Naive B cell (primary cell): Measurements from ENCODE around the gene IL1R1. TPM values are rescaled to one million over a fixed set of nuclear protein-coding genes. Genes with fewer than 3 reads are reported as not detected.

ENCODE experiments used
- ATAC-seq, 2 donors: fragments of 150-1000 bp; cut with Tn5 transposase; 2 replicates each; pipeline ENCODE4 v1.10.0; 2021; ENCODE audit warnings: low read depth in 2 of 2, mild to moderate bottlenecking in 2 of 2, moderate library complexity in 2 of 2
- DNase-seq: peaks from one replicate; pipeline ENCODE4 v3.0.0; 2022
- H3K27ac Mint-ChIP-seq, 6 donors: one replicate each; pipeline ENCODE4 v1.8.0; 2020 to 2022; ENCODE audit warnings: mild to moderate bottlenecking in 6 of 6, mixed read lengths in 6 of 6, moderate library complexity in 5 of 6, inconsistent platforms in 2 of 6
- H3K27me3 Mint-ChIP-seq, 3 donors: one replicate each; pipeline ENCODE4 v1.8.0; 2021 to 2022; ENCODE audit warnings: mixed read lengths in 3 of 3, mild to moderate bottlenecking in 1 of 3
- H3K36me3 Mint-ChIP-seq, 2 donors: one replicate each; pipeline ENCODE4 v1.8.0; 2020 to 2022; ENCODE audit warnings: mixed read lengths in 2 of 2, inconsistent platforms in 1 of 2, mild to moderate bottlenecking in 1 of 2
- H3K4me1 Mint-ChIP-seq, 3 donors: one replicate each; pipeline ENCODE4 v1.8.0; 2020 to 2022; ENCODE audit warnings: mixed read lengths in 3 of 3, inconsistent platforms in 1 of 3, mild to moderate bottlenecking in 1 of 3, moderate library complexity in 1 of 3
- H3K4me3 Mint-ChIP-seq, 8 donors: one replicate each; pipeline ENCODE4 v1.8.0; 2020 to 2022; ENCODE audit warnings: mild to moderate bottlenecking in 8 of 8, mixed read lengths in 8 of 8, moderate library complexity in 8 of 8, inconsistent platforms in 2 of 8
- H3K9me3 Mint-ChIP-seq, 7 donors: one replicate each; pipeline ENCODE4 v1.8.0; 2020 to 2022; ENCODE audit warnings: mixed read lengths in 7 of 7, mild to moderate bottlenecking in 5 of 7, inconsistent platforms in 2 of 7, moderate library complexity in 1 of 7
- polyA plus RNA-seq, 6 donors: library from polyadenylated mRNA; unstranded; fragments of 300-500 nt; fragmentation: Illumina TruSeq; gene quantifications; one replicate each; pipeline ENCODE4 v1.2.3, GENCODE V29; 2021; ENCODE audit warnings: low read depth in 6 of 6

IL1R1 gene
- polyA plus RNA-seq, 6 donors from 2014 or later = 0.29 TPM; not detected in 5

DNA sequence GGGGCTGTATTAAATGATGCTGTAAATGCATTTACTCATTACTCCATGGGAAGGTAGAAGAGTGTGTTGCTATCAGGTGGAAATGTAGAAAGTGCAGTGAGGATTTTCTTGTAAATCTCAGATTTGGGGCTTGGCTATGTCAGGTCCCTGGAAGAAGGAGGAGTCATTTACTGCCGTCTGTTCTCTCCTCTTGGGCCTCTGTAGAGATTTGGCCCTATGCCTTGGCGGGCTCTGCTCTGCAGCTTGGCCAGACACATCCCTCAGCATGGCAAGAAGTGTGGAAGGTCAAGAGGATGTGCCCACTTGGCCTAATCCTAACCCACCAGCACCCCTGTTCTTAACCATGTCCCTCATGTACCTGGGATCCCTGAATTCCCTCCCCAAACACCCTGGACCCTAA lies 6.7 kb downstream of the IL1R1 start:
- Mint-ChIP-seq H3K4me1 (no peaks in the 10 kb centered on the region), H3K4me3 (no peak overlapping the region), H3K27ac (peak overlapping the region in 1 of 6 donors; percentile 42), H3K9me3 (peaks cover 15 to 63% (median 51%) of the 10 kb centered on the region in 7 donors), H3K27me3 (peaks cover 10 to 47% (median 22%) of the 10 kb centered on the region in 3 donors), H3K36me3 (peaks cover 12 to 44% of the 10 kb centered on the region in 2 donors)
- no peak for ATAC-seq
- DNase-seq = no peak

GRCh38 chr2:102149644-102150455 lies 7.3 kb downstream of the IL1R1 start:
- ATAC-seq (no peak), DNase-seq (no peak)
- Mint-ChIP-seq H3K4me1 (no peaks in the 10 kb centered on the region), H3K36me3 (peaks cover 10 to 41% of the 10 kb centered on the region in 2 donors), H3K27me3 (peaks cover 7 to 47% (median 17%) of the 10 kb centered on the region in 3 donors), H3K9me3 (peaks cover 15 to 59% (median 45%) of the 10 kb centered on the region in 7 donors), H3K27ac (no peak overlapping the region), H3K4me3 (no peak overlapping the region)

- DNase-seq = no peak
- Mint-ChIP-seq H3K27me3 (peaks cover 0 to 27% (median 5%) of the 10 kb centered on the region in 3 donors), H3K36me3 (peaks cover 0 to 9% of the 10 kb centered on the region in 2 donors), H3K4me3 (peak overlapping the region in 1 of 8 donors; percentile 48), H3K9me3 (peaks cover under 1 to 18% (median 8%) of the 10 kb centered on the region in 7 donors), H3K4me1 (no peaks in the 10 kb centered on the region), H3K27ac (no peak overlapping the region)
- ATAC-seq = no peak
These were observed 11.8 kb downstream of the IL1R1 start for GRCh38 chr2:102154364-102154763.

GRCh38 chr2:102154946-102155702 lies 12.6 kb downstream of the IL1R1 start:
- H3K27ac Mint-ChIP-seq = no peak overlapping the region
- no peak overlapping the region for H3K4me3 Mint-ChIP-seq
- DNase-seq (no peak), ATAC-seq (no peak)
- H3K36me3 Mint-ChIP-seq = peaks cover 0 to 8% of the 10 kb centered on the region in 2 donors
- H3K4me1 Mint-ChIP-seq = no peaks in the 10 kb centered on the region
- H3K27me3 Mint-ChIP-seq = peaks cover 0 to 27% (median 5%) of the 10 kb centered on the region in 3 donors
- peaks cover 0 to 15% (median 6%) of the 10 kb centered on the region in 7 donors for H3K9me3 Mint-ChIP-seq

- no peak overlapping the region for H3K4me3 Mint-ChIP-seq
- no peak for DNase-seq
- peaks cover 0 to 27% (median 5%) of the 10 kb centered on the region in 3 donors for H3K27me3 Mint-ChIP-seq
- H3K9me3 Mint-ChIP-seq = peaks cover 0 to 9% (median 3%) of the 10 kb centered on the region in 7 donors
- no peak overlapping the region for H3K27ac Mint-ChIP-seq
- no peaks in the 10 kb centered on the region for H3K4me1 Mint-ChIP-seq
- H3K36me3 Mint-ChIP-seq = peaks cover 0 to 8% of the 10 kb centered on the region in 2 donors
- no peak for ATAC-seq
These were observed 13.4 kb downstream of the IL1R1 start for GRCh38 chr2:102155703-102156515.

DNA sequence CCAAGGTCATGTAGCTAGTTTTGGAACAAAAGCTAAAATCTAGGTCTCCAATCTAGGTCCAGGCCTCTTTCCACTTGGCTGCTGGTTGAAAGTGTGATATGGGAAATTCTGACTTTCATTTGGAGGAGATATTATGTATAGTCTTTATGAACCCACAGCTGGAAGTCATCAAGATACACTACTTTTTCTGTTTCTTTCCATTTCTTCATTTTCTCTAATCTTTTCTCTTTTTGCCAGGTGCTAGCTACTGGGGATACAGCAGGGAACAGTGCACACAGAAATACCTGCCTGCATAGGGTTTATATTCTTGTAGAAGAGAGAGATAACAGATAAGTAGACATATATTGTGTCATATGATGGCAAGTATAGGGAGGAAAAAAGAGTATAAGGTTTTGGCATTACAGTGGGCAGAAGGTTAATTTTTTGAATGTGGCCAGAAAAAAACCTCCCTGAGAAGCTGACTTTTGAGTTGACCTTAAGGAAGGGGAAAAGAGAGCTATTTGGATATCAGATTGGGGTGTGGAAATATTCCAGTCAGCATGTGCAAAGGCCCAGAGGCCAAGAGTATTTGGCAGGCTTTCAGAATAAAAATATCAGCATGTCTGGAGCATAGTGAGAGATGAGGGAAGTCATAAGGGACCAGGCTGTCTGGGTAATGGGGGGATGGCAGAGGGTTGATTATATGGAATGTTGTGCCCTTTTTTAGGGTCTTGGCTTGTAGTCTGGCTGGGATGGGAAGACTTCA lies 15.6 kb downstream of the IL1R1 start:
- Mint-ChIP-seq H3K4me3 (no peak overlapping the region), H3K4me1 (no peaks in the 10 kb centered on the region), H3K27ac (no peak overlapping the region), H3K9me3 (peaks cover 0 to 9% (median 0%) of the 10 kb centered on the region in 7 donors), H3K36me3 (no peaks in the 10 kb centered on the region), H3K27me3 (peaks cover 0 to 15% (median 5%) of the 10 kb centered on the region in 3 donors)
- DNase-seq (no peak), ATAC-seq (no peak)

DNA sequence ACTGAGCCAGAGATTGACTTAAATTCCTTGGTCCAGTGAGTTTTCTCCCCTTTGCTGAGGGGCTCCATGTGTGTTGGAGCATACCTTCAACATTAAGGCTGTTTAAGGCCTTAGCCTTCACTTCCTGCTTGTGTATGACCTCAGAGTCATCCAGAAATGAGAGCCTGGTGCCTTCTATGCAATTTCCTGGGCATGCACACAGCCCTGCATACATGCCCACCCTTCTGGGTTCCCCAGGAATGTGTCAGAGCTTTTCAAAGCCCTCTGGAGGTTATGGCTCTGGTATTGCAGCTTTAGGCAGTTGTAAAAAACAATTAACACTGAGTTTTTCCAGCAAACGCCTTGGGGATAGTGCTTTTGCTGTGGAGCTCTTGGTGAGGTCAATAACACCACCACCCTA lies 16.7 kb downstream of the IL1R1 start:
- H3K36me3 Mint-ChIP-seq = no peaks in the 10 kb centered on the region
- no peak for ATAC-seq
- no peak for DNase-seq

GRCh38 chr2:102166189-102166845 lies 23.8 kb downstream of the IL1R1 start:
- DNase-seq = no peak
- no peaks in the 10 kb centered on the region for H3K36me3 Mint-ChIP-seq
- peaks cover 0 to 10% (median 6%) of the 10 kb centered on the region in 3 donors for H3K27me3 Mint-ChIP-seq
- H3K27ac Mint-ChIP-seq = no peak overlapping the region
- no peaks in the 10 kb centered on the region for H3K4me1 Mint-ChIP-seq
- ATAC-seq = no peak
- H3K9me3 Mint-ChIP-seq = no peaks in the 10 kb centered on the region
- no peak overlapping the region for H3K4me3 Mint-ChIP-seq

More for the DNA sequence above, 16.7 kb downstream of the IL1R1 start:
- H3K4me1 Mint-ChIP-seq = no peaks in the 10 kb centered on the region
- no peak overlapping the region for H3K4me3 Mint-ChIP-seq
- H3K9me3 Mint-ChIP-seq = peaks cover 0 to 5% (median 0%) of the 10 kb centered on the region in 7 donors
- peaks cover 0 to 9% (median 5%) of the 10 kb centered on the region in 3 donors for H3K27me3 Mint-ChIP-seq
- no peak overlapping the region for H3K27ac Mint-ChIP-seq

DNA sequence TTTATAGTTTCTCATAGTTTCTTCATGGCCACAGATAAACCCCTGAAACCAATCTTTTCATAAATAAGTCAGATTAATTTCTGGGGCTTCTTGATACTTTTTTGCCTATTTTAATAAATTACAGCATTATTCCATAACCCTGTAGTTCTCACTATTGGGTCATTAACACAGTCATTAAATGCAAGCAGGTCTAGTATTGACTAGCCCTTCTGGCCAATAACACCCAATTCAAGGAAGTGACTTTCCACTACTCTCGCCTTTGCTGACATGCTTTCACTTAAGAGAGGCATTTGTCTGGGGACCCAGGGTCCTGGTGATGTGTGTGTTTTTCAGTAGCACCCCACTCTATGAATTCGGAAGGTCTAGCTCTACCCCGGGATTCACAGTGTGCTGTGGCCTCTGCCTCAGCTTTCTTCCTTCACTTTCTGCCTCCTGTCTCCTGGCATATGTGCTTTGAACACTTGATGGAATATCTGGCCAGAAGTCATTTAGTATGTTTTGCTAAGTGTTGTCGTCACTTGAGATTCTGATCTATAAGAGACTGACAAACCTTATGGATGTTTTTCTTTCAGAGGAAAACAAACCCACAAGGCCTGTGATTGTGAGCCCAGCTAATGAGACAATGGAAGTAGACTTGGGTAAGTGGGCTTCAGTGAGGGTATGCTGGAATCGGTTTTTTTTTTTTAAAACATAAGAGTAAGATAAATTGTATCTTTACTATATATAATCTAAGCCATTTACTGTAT lies 25.7 kb downstream of the IL1R1 start:
- H3K27me3 Mint-ChIP-seq = peaks cover 0 to 13% (median 6%) of the 10 kb centered on the region in 3 donors
- no peak overlapping the region for H3K4me3 Mint-ChIP-seq
- ATAC-seq = no peak
- no peak for DNase-seq
- no peaks in the 10 kb centered on the region for H3K9me3 Mint-ChIP-seq
- H3K27ac Mint-ChIP-seq = no peak overlapping the region
- H3K36me3 Mint-ChIP-seq = no peaks in the 10 kb centered on the region
- H3K4me1 Mint-ChIP-seq = no peaks in the 10 kb centered on the region

DNA sequence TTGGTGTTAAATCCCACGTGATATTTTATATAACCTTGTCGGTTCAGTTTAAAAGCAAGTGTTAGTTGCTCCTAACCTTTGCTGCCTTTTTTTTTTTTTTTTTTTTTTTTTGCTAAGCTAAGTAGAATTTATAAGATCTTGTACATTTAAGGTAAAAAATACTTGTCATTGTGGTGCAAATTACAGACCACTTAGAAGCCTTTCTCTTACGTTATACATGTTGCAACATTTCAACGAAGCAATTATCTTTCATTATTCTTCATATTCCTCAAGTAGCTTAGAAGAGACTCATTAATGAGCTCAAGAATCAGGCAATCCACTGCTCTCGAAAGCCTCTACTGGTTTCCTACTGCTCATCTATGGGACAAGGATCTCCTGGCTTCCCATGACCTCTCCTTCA lies 29.4 kb downstream of the IL1R1 start:
- ATAC-seq (no peak), DNase-seq (no peak)
- no peak overlapping the region for H3K27ac Mint-ChIP-seq
- no peaks in the 10 kb centered on the region for H3K36me3 Mint-ChIP-seq
- H3K4me3 Mint-ChIP-seq = no peak overlapping the region
- H3K27me3 Mint-ChIP-seq = peaks cover 0 to 18% (median 0%) of the 10 kb centered on the region in 3 donors
- H3K9me3 Mint-ChIP-seq = no peaks in the 10 kb centered on the region
- no peaks in the 10 kb centered on the region for H3K4me1 Mint-ChIP-seq

DNA sequence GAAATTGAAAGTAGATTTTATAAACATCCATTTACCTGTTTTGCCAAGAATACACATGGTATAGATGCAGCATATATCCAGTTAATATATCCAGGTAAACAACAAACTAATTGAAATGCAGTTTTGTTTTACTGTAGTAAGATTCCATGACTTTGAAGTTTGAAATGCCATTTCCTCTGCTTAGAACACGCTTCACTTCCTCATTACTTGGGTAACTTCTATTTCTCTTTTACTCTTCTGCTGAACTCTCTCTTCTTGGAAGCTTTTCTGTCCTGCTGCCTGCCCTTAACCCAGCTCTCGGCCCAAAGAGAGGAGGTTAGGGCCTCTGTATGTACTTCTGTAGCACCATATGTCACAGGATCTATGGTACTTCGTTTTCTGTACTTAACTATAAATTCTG lies 30.2 kb downstream of the IL1R1 start:
- Mint-ChIP-seq H3K36me3 (no peaks in the 10 kb centered on the region), H3K4me1 (no peaks in the 10 kb centered on the region), H3K27me3 (peaks cover 2 to 15% (median 3%) of the 10 kb centered on the region in 3 donors), H3K4me3 (no peak overlapping the region), H3K27ac (peak overlapping the region in 1 of 6 donors; percentile 15), H3K9me3 (no peaks in the 10 kb centered on the region)
- ATAC-seq = no peak
- DNase-seq = no peak

- H3K4me1 Mint-ChIP-seq = no peaks in the 10 kb centered on the region
- no peak overlapping the region for H3K4me3 Mint-ChIP-seq
- no peaks in the 10 kb centered on the region for H3K36me3 Mint-ChIP-seq
- DNase-seq (no peak), ATAC-seq (no peak)
- peaks cover 14 to 19% (median 17%) of the 10 kb centered on the region in 3 donors for H3K27me3 Mint-ChIP-seq
- no peaks in the 10 kb centered on the region for H3K9me3 Mint-ChIP-seq
- no peak overlapping the region for H3K27ac Mint-ChIP-seq
These were observed 33.6 kb downstream of the IL1R1 start for GRCh38 chr2:102176172-102176571.
